Fibroblast of lung (primary cell): ENCODE data around the gene RAC3. TPM values are rescaled to one million over a fixed set of nuclear protein-coding genes. Genes with fewer than 3 reads are reported as not detected.

Source experiments
- DNase-seq, 2 donors: peaks; one replicate each; pipeline versions ENCODE4 v3.0.0 to v3.0.0-alpha.2; 2010; ENCODE audit warnings: low read depth in 2 of 2
- H2AFZ ChIP-seq: 2 replicates; pipeline ENCODE4 v1.5.1; 2012; ENCODE audit warnings: low read length, control low read depth, inconsistent platforms
- H3K27ac ChIP-seq: 2 replicates; pipeline ENCODE4 v1.5.1; 2011; ENCODE audit warnings: low read length, control low read depth; ENCODE audit not compliant: insufficient read depth
- H3K27me3 ChIP-seq: 2 replicates; pipeline ENCODE4 v1.5.1; 2011; ENCODE audit warnings: mild to moderate bottlenecking, low read length; ENCODE audit not compliant: control insufficient read depth, insufficient read depth
- H3K36me3 ChIP-seq: 2 replicates; pipeline ENCODE4 v1.5.1; 2011; ENCODE audit warnings: low read length; ENCODE audit not compliant: control insufficient read depth, insufficient read depth
- H3K4me1 ChIP-seq: 2 replicates; pipeline ENCODE4 v1.5.1; 2011; ENCODE audit warnings: low read length; ENCODE audit not compliant: control insufficient read depth, insufficient read depth; ENCODE audit errors: extremely low read depth
- H3K4me2 ChIP-seq: 2 replicates; pipeline ENCODE4 v1.5.1; 2011; ENCODE audit warnings: low read length, control low read depth; ENCODE audit not compliant: insufficient read depth; ENCODE audit errors: extremely low read depth
- H3K4me3 ChIP-seq, 4 experiments: fragments of 200-600 bp in 1 of 4; sonication (generic) in 1 of 4; replicated peaks in 1 of 4; 2 replicates each; pipeline ENCODE4 v1.5.1; 2011 to 2016; ENCODE audit warnings: low read length in 4 of 4, low read depth in 3 of 4, mild to moderate bottlenecking in 3 of 4, control low read depth in 2 of 4, inconsistent platforms in 1 of 4, mixed read lengths in 1 of 4; ENCODE audit not compliant: insufficient read depth in 1 of 4; ENCODE audit errors: control extremely low read depth in 1 of 4
- H3K79me2 ChIP-seq: 2 replicates; pipeline ENCODE4 v1.5.1; 2012; ENCODE audit warnings: mild to moderate bottlenecking, low read length, inconsistent platforms; ENCODE audit not compliant: control insufficient read depth, insufficient read depth
- H3K9ac ChIP-seq: 2 replicates; pipeline ENCODE4 v1.5.1; 2011; ENCODE audit warnings: mild to moderate bottlenecking, low read length, control low read depth; ENCODE audit not compliant: insufficient read depth
- H3K9me3 ChIP-seq: 2 replicates; pipeline ENCODE4 v1.5.1; 2012; ENCODE audit warnings: low read depth, low read length; ENCODE audit not compliant: control insufficient read depth, insufficient read depth
- H4K20me1 ChIP-seq: 2 replicates; pipeline ENCODE4 v1.5.1; 2011; ENCODE audit warnings: low read length; ENCODE audit not compliant: control insufficient read depth, insufficient read depth; ENCODE audit errors: extremely low read depth
- EZH2 ChIP-seq: IDR thresholded peaks from 2 replicates; pipeline ENCODE4 v1.5.1; 2012; ENCODE audit warnings: low read length, control low read depth, mild to moderate bottlenecking; ENCODE audit errors: missing control alignments
- polyA plus RNA-seq, 2 donors: library from polyadenylated mRNA; depleted of rRNA in 1 of 2; stranded (reverse) in 1 of 2; unstranded in 1 of 2; fragments of >200 nt; gene quantifications; 2 replicates each; pipeline ENCODE4 v1.2.1, GENCODE V29; 2011 to 2012; ENCODE audit warnings: missing spikeins in 1 of 2
- total RNA-seq: library from RNA; depleted of rRNA; stranded (reverse); fragments of >200 nt; gene quantifications from 2 replicates; pipeline ENCODE4 v1.2.1, GENCODE V29; 2014
- TF ChIP-seq, protein P1 (sequence below), 2 donors: IDR thresholded peaks in 1 of 2; conservative IDR thresholded peaks in 1 of 2; 1 replicate in 1 of 2; 2 replicates in 1 of 2; pipeline ENCODE4 v1.5.1; 2011 to 2012; ENCODE audit warnings: low read length in 2 of 2, control low read depth in 1 of 2, inconsistent platforms in 1 of 2, low read depth in 1 of 2, mild to moderate bottlenecking in 1 of 2

RAC3 gene
- total and polyA plus RNA-seq, 2 donors (not counting 1 experiment from before 2014, with no cell fraction given): 4.3 to 6.6 TPM

DNA sequence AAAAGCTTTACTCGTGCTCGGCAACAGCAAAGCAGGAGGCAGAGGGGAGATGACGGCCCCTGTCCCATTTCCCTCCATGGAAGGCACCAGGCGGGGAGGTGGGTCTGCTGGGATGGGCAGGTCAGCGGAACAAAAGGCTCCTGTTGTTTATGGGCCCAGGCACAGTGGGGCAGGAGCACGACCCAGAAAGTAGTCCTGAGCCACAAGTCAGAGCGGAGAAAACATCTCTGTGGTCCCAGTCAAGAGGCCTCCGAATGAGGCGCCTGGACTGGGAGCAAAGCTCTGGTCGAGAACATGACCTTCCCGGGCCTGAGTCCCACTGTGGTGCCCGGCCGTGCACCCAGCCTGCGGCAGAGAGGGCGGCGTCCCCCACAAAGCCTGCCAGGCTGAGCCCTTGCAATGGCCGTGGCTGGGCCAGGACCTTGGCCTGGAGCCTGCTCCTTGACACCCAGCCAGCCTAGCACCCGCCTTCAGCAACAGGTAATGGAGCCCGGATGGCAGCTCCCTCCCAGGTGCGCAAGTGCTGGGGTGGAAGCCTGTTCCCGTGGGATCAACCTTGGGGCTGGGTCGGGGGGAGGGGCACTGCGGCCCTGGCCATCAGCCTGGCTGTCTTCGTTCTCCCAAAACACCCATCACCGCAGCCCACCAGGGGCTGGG is 16.6 kb downstream of the RAC3 start:
- H3K79me2 ChIP-seq: peaks cover 12% of the 10 kb centered on the region
- no peaks in the 10 kb centered on the region for H3K9me3 ChIP-seq
- DNase-seq: no peak
- no peak overlapping the region for H3K4me2 ChIP-seq
- no peak overlapping the region for H3K27ac ChIP-seq
- H3K36me3 ChIP-seq: peaks cover 22% of the 10 kb centered on the region
- no peak overlapping the region for H3K4me3 ChIP-seq
- TF ChIP-seq, protein P1, sequence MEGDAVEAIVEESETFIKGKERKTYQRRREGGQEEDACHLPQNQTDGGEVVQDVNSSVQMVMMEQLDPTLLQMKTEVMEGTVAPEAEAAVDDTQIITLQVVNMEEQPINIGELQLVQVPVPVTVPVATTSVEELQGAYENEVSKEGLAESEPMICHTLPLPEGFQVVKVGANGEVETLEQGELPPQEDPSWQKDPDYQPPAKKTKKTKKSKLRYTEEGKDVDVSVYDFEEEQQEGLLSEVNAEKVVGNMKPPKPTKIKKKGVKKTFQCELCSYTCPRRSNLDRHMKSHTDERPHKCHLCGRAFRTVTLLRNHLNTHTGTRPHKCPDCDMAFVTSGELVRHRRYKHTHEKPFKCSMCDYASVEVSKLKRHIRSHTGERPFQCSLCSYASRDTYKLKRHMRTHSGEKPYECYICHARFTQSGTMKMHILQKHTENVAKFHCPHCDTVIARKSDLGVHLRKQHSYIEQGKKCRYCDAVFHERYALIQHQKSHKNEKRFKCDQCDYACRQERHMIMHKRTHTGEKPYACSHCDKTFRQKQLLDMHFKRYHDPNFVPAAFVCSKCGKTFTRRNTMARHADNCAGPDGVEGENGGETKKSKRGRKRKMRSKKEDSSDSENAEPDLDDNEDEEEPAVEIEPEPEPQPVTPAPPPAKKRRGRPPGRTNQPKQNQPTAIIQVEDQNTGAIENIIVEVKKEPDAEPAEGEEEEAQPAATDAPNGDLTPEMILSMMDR (conservative IDR thresholded peaks at IDR 0.05 in 1 of 2, IDR thresholded peaks at IDR 0.05 in 1 of 2; ENCODE audit: low read depth in 1 of 2, low read length in 2 of 2): no peak
- TF ChIP-seq EZH2: no peak
- no peak overlapping the region for H3K9ac ChIP-seq
- no peak overlapping the region for H2AFZ ChIP-seq
- peaks cover 4% of the 10 kb centered on the region for H3K4me1 ChIP-seq
- H4K20me1 ChIP-seq: no peaks in the 10 kb centered on the region
- H3K27me3 ChIP-seq: no peaks in the 10 kb centered on the region

DNA sequence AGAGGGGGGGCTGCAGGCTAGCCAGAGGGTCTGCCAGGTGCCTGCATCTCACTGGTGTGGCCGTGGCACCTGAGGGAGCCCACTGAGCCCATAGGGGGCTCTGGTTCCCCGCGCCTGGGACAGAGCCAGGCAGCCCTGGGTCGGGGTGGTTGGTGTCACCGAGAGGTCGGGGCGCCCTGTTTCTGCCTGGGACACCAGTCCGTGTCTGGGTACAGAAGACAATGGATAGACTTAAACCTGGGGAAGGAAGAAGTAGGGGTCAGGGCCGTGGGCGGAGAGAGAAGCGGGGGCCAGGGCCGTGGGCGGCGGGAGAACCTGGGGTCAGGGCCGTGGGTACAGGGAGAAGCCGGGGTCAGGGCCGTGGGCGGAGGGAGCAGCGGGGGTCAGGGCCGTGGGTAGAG is 17.1 kb downstream of the RAC3 start:
- Histone ChIP-seq H3K9ac (no peak overlapping the region), H3K4me3 (no peak overlapping the region), H3K4me2 (no peak overlapping the region), H4K20me1 (no peaks in the 10 kb centered on the region), H3K79me2 (peaks cover 17% of the 10 kb centered on the region), H3K27ac (no peak overlapping the region), H3K4me1 (peaks cover 7% of the 10 kb centered on the region), H3K36me3 (peaks cover 22% of the 10 kb centered on the region), H3K27me3 (no peaks in the 10 kb centered on the region), H3K9me3 (no peaks in the 10 kb centered on the region), H2AFZ (no peak overlapping the region)
- no peak for TF ChIP-seq EZH2
- TF ChIP-seq, protein P1 (conservative IDR thresholded peaks at IDR 0.05 in 1 of 2, IDR thresholded peaks at IDR 0.05 in 1 of 2; ENCODE audit: low read depth in 1 of 2, low read length in 2 of 2): no peak
- DNase-seq: no peak

DNA sequence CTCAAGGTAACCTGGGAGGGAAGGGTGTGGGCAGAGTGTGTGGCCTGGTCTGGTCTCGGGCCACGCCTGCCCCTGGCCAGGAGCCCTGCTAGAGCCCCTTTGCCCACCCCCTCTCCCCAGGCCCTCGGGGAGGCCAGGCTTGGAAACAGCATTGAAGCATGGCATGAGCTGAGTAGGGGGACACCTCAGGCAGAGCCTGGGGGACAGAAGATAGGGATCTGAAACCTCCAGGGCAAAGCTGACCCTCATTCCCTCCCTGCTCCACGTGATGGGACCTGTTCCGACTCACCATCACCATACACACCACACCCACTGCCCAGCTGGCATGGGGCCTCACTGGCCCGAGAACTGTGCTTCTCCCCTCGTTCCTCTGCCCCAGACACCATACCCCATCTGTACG is 17.6 kb downstream of the RAC3 start:
- Histone ChIP-seq H4K20me1 (no peaks in the 10 kb centered on the region), H3K79me2 (peaks cover 21% of the 10 kb centered on the region), H2AFZ (no peak overlapping the region), H3K27ac (no peak overlapping the region), H3K4me1 (peaks cover 7% of the 10 kb centered on the region), H3K27me3 (no peaks in the 10 kb centered on the region), H3K9ac (no peak overlapping the region), H3K36me3 (peaks cover 25% of the 10 kb centered on the region), H3K9me3 (no peaks in the 10 kb centered on the region), H3K4me3 (no peak overlapping the region), H3K4me2 (no peak overlapping the region)
- TF ChIP-seq, protein P1 (conservative IDR thresholded peaks at IDR 0.05 in 1 of 2, IDR thresholded peaks at IDR 0.05 in 1 of 2; ENCODE audit: low read depth in 1 of 2, low read length in 2 of 2): no peak
- TF ChIP-seq EZH2: no peak
- no peak for DNase-seq
